HL-60 (cell line): ENCODE measurements around the gene GLRA3.

ENCODE experiments used
- DNase-seq, 2 experiments: peaks; one replicate each; pipeline ENCODE4 v3.0.0-alpha.2; 2010 to 2020; ENCODE audit warnings: low read depth in 1 of 2, low spot score in 1 of 2
- H3K27ac ChIP-seq: fragments of 250-450 bp; sonication (Bioruptor Pico); replicated peaks from 2 replicates; pipeline ENCODE4 v1.5.1; 2020; ENCODE audit warnings: mild to moderate bottlenecking, moderate library complexity
- H3K27me3 ChIP-seq: fragments of 250-450 bp; sonication (Bioruptor Pico); 2 replicates; pipeline ENCODE4 v1.5.1; 2021; ENCODE audit warnings: mild to moderate bottlenecking, moderate library complexity; ENCODE audit not compliant: insufficient read depth, poor library complexity, severe bottlenecking
- H3K4me3 ChIP-seq: replicated peaks from 2 replicates; pipeline ENCODE4 v1.5.1; 2011; ENCODE audit warnings: mild to moderate bottlenecking, control low read depth, low read length; ENCODE audit not compliant: insufficient read depth
- CTCF ChIP-seq: IDR thresholded peaks from one replicate; pipeline ENCODE4 v1.5.1; 2011; ENCODE audit warnings: low read length, control low read depth, inconsistent platforms; ENCODE audit not compliant: insufficient read depth
- GABPA ChIP-seq: IDR thresholded peaks from 2 replicates; pipeline ENCODE4 v1.6.1; 2012; ENCODE audit warnings: low read depth
- POLR2AphosphoS5 ChIP-seq: IDR thresholded peaks from 2 replicates; pipeline ENCODE4 v1.6.1; 2012; ENCODE audit warnings: low read depth
- REST ChIP-seq: IDR thresholded peaks from 2 replicates; pipeline ENCODE4 v1.6.1; 2012; ENCODE audit warnings: low read depth; ENCODE audit not compliant: insufficient replicate concordance
- SPI1 ChIP-seq: IDR thresholded peaks from 2 replicates; pipeline ENCODE4 v1.6.1; 2012; ENCODE audit warnings: low read depth, mild to moderate bottlenecking, borderline replicate concordance

GLRA3 gene

GRCh38 chr4:174763454-174764104 is 65.5 kb downstream of the GLRA3 start:
- Histone ChIP-seq H3K4me3 (no peak overlapping the region), H3K27me3 (no peaks in the 10 kb centered on the region), H3K27ac (no peak overlapping the region)
- no peak for DNase-seq
- no peak for TF ChIP-seq POLR2AphosphoS5
- no peak for TF ChIP-seq REST

GRCh38 chr4:174761451-174761850 is 67.6 kb downstream of the GLRA3 start:
- TF ChIP-seq CTCF = no peak
- no peak for TF ChIP-seq SPI1
- no peak for TF ChIP-seq POLR2AphosphoS5
- TF ChIP-seq REST = no peak
- TF ChIP-seq GABPA = no peak
- Histone ChIP-seq H3K27ac (no peak overlapping the region), H3K4me3 (no peak overlapping the region), H3K27me3 (no peaks in the 10 kb centered on the region)
- DNase-seq = no peak

GRCh38 chr4:174757736-174758135 is 71.3 kb downstream of the GLRA3 start:
- no peak for DNase-seq
- TF ChIP-seq CTCF = no peak
- TF ChIP-seq SPI1 = no peak
- TF ChIP-seq REST = no peak
- no peak for TF ChIP-seq GABPA
- TF ChIP-seq POLR2AphosphoS5 = no peak
- H3K27me3 ChIP-seq = no peaks in the 10 kb centered on the region
- H3K27ac ChIP-seq = no peak overlapping the region
- H3K4me3 ChIP-seq = no peak overlapping the region

- H3K27me3 ChIP-seq = no peaks in the 10 kb centered on the region
- no peak overlapping the region for H3K27ac ChIP-seq
- TF ChIP-seq GABPA (no peak), CTCF (no peak), POLR2AphosphoS5 (no peak), SPI1 (no peak), REST (no peak)
- no peak overlapping the region for H3K4me3 ChIP-seq
- DNase-seq = no peak
Observed at GRCh38 chr4:174753021-174753420, 76.0 kb downstream of the GLRA3 start.
